MM.1S (cell line): ENCODE results near the gene CSF1.

Experiments used
- EZH2 ChIP-seq: fragments of 300-600 bp; sonication (generic); optimal IDR thresholded peaks from 2 replicates; pipeline ENCODE3; 2017; ENCODE audit warnings: low read depth, mild to moderate bottlenecking, antibody characterized with exemption, low read length, mixed read lengths
- EZH2phosphoT487 ChIP-seq: fragments of 300-600 bp; sonication (generic); IDR thresholded peaks from 2 replicates; pipeline ENCODE4 v1.6.1; 2018; ENCODE audit warnings: antibody characterized with exemption, low read length
- TF ChIP-seq, protein P1 (sequence below): fragments of 300-600 bp; sonication (generic); IDR thresholded peaks from 2 replicates; pipeline ENCODE4 v1.5.1; 2016; ENCODE audit warnings: antibody characterized with exemption, low read length, mixed read lengths

DNA sequence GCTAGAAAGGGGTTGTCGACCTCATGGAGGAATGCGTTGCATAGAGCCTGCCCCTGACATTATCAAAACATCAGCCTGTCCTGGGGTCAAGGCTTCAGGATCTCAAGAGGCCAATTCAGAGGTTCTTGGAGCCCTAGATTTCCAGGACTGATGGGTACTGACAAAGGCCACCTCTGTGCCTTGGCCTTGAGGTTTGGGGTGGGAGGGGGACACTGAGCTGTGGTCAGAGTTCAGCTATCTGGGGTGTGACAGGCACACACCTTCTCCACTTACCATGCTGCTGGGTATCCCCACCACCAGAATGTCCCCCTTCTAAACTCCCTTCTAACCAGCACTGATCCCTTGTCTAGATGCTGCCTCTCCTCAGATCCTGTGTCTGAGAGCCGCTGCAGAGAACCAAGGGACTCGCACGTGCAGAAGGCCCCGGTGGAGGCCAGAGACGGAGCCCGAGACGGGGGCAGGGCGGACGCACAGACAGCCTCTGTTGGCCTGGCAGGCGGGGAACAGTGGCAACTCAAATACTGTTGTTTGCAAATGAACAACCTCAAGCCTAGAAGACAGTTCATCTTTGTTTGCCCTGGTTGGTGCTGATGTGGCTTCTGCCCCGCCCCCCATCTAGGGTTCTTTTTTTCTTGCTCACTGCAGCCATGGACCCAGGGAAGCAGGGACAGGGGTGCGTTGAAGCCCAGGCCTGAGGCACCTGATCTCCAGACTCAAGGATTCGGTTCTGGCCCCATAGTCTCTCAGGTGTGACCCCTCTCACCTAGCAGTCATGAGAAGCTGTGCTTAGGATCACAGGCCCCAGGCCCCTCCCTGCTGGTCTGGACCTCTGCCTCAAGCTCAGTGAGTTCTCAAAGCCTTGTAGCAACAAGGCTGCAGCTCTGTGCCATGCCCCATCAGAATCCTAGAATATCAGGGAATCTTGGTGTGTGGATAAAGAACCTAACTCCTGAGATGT lies 28.1 kb upstream of the CSF1 start:
- TF ChIP-seq, protein P1, sequence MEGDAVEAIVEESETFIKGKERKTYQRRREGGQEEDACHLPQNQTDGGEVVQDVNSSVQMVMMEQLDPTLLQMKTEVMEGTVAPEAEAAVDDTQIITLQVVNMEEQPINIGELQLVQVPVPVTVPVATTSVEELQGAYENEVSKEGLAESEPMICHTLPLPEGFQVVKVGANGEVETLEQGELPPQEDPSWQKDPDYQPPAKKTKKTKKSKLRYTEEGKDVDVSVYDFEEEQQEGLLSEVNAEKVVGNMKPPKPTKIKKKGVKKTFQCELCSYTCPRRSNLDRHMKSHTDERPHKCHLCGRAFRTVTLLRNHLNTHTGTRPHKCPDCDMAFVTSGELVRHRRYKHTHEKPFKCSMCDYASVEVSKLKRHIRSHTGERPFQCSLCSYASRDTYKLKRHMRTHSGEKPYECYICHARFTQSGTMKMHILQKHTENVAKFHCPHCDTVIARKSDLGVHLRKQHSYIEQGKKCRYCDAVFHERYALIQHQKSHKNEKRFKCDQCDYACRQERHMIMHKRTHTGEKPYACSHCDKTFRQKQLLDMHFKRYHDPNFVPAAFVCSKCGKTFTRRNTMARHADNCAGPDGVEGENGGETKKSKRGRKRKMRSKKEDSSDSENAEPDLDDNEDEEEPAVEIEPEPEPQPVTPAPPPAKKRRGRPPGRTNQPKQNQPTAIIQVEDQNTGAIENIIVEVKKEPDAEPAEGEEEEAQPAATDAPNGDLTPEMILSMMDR = no peak
- no peak for TF ChIP-seq EZH2phosphoT487
- TF ChIP-seq EZH2 = no peak
